Nephron progenitor cell (in vitro differentiated cells): Measurements from ENCODE around the gene SLC2A13.

ENCODE experiments used
- DNase-seq: peaks from one replicate; pipeline ENCODE4 v3.0.0; 2021
- H3K27ac Mint-ChIP-seq: 2 replicates; pipeline ENCODE4 v1.8.0; 2021; ENCODE audit warnings: mild to moderate bottlenecking, moderate library complexity, mixed read lengths
- H3K27me3 Mint-ChIP-seq: 2 replicates; pipeline ENCODE4 v1.8.0; 2021; ENCODE audit warnings: mild to moderate bottlenecking, low read depth, mixed read lengths; ENCODE audit not compliant: poor library complexity
- H3K36me3 Mint-ChIP-seq: 2 replicates; pipeline ENCODE4 v1.8.0; 2021; ENCODE audit warnings: low read depth, mixed read lengths
- H3K4me1 Mint-ChIP-seq: 2 replicates; pipeline ENCODE4 v1.8.0; 2021; ENCODE audit warnings: mixed read lengths
- H3K4me3 Mint-ChIP-seq: 2 replicates; pipeline ENCODE4 v1.8.0; 2021; ENCODE audit warnings: mild to moderate bottlenecking, moderate library complexity, mixed read lengths
- H3K9me3 Mint-ChIP-seq: 2 replicates; pipeline ENCODE4 v1.8.0; 2021; ENCODE audit warnings: mild to moderate bottlenecking, moderate library complexity, mixed read lengths
- TF ChIP-seq, protein P1 (sequence below): fragments of 200-600 bp; sonication (generic); IDR thresholded peaks from 2 replicates; pipeline ENCODE4 v1.5.0; 2021; ENCODE audit warnings: antibody characterized with exemption

Gene SLC2A13

DNA sequence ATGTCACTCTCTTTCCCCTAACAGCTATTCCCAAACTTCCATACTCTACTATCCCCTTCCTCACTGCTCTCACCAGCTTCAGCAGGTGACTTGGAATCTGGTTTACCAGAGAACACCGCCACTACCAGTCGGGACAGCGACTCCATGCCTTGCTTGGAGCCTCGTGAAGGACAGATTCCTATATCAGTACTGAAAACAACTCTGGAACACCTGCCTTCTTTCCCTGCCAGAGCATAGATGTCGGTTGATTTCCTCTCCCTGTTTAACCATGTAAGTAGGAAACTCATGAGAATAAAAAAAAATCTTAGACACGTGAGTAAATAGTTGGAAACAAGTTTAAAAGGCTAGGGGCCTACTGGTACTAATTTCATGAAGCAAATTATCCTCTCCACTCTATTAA is 266.8 kb downstream of the SLC2A13 start:
- Mint-ChIP-seq H3K36me3 (no peaks in the 10 kb centered on the region), H3K27ac (no peak overlapping the region), H3K9me3 (no peaks in the 10 kb centered on the region), H3K27me3 (no peaks in the 10 kb centered on the region), H3K4me3 (no peak overlapping the region), H3K4me1 (no peaks in the 10 kb centered on the region)
- DNase-seq, result no peak
- TF ChIP-seq, protein P1, sequence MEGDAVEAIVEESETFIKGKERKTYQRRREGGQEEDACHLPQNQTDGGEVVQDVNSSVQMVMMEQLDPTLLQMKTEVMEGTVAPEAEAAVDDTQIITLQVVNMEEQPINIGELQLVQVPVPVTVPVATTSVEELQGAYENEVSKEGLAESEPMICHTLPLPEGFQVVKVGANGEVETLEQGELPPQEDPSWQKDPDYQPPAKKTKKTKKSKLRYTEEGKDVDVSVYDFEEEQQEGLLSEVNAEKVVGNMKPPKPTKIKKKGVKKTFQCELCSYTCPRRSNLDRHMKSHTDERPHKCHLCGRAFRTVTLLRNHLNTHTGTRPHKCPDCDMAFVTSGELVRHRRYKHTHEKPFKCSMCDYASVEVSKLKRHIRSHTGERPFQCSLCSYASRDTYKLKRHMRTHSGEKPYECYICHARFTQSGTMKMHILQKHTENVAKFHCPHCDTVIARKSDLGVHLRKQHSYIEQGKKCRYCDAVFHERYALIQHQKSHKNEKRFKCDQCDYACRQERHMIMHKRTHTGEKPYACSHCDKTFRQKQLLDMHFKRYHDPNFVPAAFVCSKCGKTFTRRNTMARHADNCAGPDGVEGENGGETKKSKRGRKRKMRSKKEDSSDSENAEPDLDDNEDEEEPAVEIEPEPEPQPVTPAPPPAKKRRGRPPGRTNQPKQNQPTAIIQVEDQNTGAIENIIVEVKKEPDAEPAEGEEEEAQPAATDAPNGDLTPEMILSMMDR, result no peak

DNA sequence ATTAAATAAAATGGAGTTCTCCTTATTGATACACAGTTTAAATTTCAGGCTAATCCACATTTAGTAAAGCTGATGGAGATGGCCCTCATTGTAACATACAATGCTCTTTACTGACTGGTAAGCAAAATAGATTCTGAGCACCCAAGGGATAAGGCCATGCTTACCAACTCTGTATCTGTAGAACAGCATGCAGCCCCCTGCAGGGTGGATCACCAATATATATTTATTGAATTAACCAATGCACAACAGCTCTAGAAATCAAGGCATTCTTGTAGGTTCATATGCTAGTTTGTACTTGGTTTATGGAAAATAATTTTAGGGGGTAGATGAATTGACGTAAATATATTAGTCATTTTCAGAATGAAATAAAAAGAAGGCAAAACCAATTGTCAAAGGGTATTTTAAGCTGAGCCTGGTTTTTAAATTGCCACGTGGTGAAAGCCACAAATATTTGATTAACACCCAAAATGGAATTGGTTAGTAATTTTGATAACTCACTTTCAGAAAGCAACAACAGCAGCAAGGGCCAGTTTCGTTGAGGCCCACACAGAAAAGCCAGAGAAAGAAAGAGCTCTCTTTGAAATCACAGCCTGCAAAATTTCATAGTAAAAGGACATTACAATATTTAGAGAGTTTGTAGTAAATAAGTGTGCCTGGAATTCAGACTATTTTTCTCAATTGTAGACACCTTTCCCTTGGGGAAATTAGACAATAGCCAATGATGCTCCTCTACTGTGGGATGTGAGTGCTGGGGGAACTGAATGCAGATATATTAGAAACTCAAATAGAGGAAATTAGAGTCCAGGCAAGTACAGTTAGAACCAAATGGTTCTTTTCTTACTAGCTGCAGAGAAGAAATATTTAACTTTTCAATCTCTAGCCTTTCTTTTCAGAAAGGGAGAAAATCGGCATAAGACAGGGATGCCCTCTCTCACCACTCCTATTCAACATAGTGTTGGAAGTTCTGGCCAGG is 270.1 kb downstream of the SLC2A13 start:
- Mint-ChIP-seq H3K36me3 (no peaks in the 10 kb centered on the region), H3K27ac (no peak overlapping the region), H3K27me3 (no peaks in the 10 kb centered on the region), H3K4me1 (no peaks in the 10 kb centered on the region), H3K9me3 (no peaks in the 10 kb centered on the region), H3K4me3 (no peak overlapping the region)
- DNase-seq, result no peak
- TF ChIP-seq, protein P1, result no peak

DNA sequence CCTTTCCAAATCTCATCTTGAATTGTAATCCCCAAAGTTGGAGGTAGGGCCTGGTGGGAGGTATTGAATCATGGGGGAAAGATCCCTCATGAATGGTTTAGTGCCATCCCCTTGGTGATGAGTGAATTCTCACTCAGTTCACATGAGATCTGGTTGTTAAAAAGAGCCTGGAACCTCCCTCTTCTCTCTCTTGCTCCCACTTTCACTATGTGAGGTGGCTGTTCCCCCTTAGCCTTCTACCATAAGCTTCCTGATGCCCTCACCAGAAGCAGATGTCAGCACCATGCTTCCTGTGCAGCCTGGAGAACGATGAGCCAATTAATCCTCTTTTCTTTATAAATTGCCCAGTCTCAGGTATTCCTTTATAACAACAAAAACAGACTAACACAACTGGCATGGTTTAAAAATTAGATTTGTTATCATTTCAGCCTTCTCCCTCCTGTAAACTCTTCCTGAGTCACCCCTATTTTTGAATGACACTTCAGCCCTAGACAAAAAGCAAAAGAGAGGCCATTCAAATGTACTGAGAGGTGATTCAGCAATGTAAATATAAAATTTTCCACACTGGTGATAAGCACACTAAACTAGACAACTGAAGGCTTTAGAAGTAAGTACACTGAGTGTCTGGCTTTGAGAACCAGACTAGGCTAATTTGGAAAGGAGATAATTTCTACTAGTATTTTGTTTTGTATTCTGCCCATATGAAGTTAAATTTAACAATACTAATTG is 274.1 kb downstream of the SLC2A13 start:
- TF ChIP-seq, protein P1, result no peak
- H3K27ac Mint-ChIP-seq, result no peak overlapping the region
- H3K4me3 Mint-ChIP-seq, result no peak overlapping the region
- no peaks in the 10 kb centered on the region for H3K9me3 Mint-ChIP-seq
- H3K36me3 Mint-ChIP-seq, result no peaks in the 10 kb centered on the region
- no peaks in the 10 kb centered on the region for H3K4me1 Mint-ChIP-seq
- DNase-seq, result no peak
- no peaks in the 10 kb centered on the region for H3K27me3 Mint-ChIP-seq

- Mint-ChIP-seq H3K27ac (no peak overlapping the region), H3K36me3 (no peaks in the 10 kb centered on the region), H3K27me3 (no peaks in the 10 kb centered on the region), H3K9me3 (no peaks in the 10 kb centered on the region), H3K4me1 (no peaks in the 10 kb centered on the region), H3K4me3 (no peak overlapping the region)
- TF ChIP-seq, protein P1, result no peak
- no peak for DNase-seq
Observed at GRCh38 chr12:39830852-39831520, 274.9 kb downstream of the SLC2A13 start.

GRCh38 chr12:39830171-39830570 is 275.7 kb downstream of the SLC2A13 start:
- TF ChIP-seq, protein P1, result no peak

More at GRCh38 chr12:39830171-39830570, 275.7 kb downstream of the SLC2A13 start:
- DNase-seq, result no peak
- Mint-ChIP-seq H3K36me3 (no peaks in the 10 kb centered on the region), H3K4me1 (no peaks in the 10 kb centered on the region), H3K27ac (no peak overlapping the region), H3K27me3 (no peaks in the 10 kb centered on the region), H3K9me3 (no peaks in the 10 kb centered on the region), H3K4me3 (no peak overlapping the region)
